ENCODE results near the gene ACAP3. TPM values are rescaled to one million over a fixed set of nuclear protein-coding genes. Genes with fewer than 3 reads are reported as not detected.

The ACAP3 gene
- total and polyA plus RNA-seq, 2 donors (not counting 3 experiments of a cell fraction or from before 2014, with no cell fraction given) = 27.8 to 39.0 TPM

- Histone ChIP-seq H3K9me1 (replicated peaks; ENCODE audit: control insufficient read depth, extremely low read depth, insufficient read depth, low read length) (no peaks in the 10 kb centered on the region), H3K4me3 (replicated peaks in 1 of 3; ENCODE audit: insufficient read depth in 1 of 3, low read depth in 1 of 3, low read length in 3 of 3) (peak within 1 kb of the TSS; percentile 47 to 72 (median 64)), H3K9me3 (replicated peaks; ENCODE audit: control insufficient read depth, insufficient read depth, low read length) (no peaks in the 10 kb centered on the region), H3K4me1 (ENCODE audit: control insufficient read depth, extremely low read depth, insufficient read depth, low read length) (peaks cover 24% of the 10 kb centered on the region), H3K4me2 (ENCODE audit: insufficient read depth, low read length) (peak within 1 kb of the TSS; percentile 71), H3K27ac (ENCODE audit: insufficient read depth, low read depth, low read length) (peak within 1 kb of the TSS; percentile 69), H3K79me2 (ENCODE audit: control insufficient read depth, insufficient read depth, low read length) (peaks cover 39% of the 10 kb centered on the region), H3K27me3 (ENCODE audit: control insufficient read depth in 2 of 2, insufficient read depth in 2 of 2, low read length in 2 of 2) (no peaks in the 10 kb centered on the region), H4K20me1 (replicated peaks; ENCODE audit: control insufficient read depth, extremely low read depth, insufficient read depth, low read length) (no peaks in the 10 kb centered on the region), H3K9ac (replicated peaks; ENCODE audit: extremely low read depth, insufficient read depth, low read length) (peak within 1 kb of the TSS; percentile 90), H2AFZ (ENCODE audit: low read depth, low read length) (peak within 1 kb of the TSS; percentile 89), H3K36me3 (ENCODE audit: control insufficient read depth in 2 of 2, extremely low read depth in 1 of 2, insufficient read depth in 2 of 2, low read length in 2 of 2) (no peaks in the 10 kb centered on the region)
- dilution Hi-C loops (cut with MboI; ENCODE audit: extremely low pct_ligation_motif_present, low sequenced_read_pairs) = no loop called here
- CTCF ChIA-PET = interaction anchor here (0.6 to 2.1 kb wide), 9 partner anchors 8 to 255 kb away, joined by 3 to 11 read pairs (median 3); no protein-coding TSS in a partner anchor
- peak; percentile 84 for DNase-seq (ENCODE audit: low read depth, low spot score)
- BruUV-seq (replicated peaks) = no TSS peak
- intact Hi-C loops (cut with micrococcal nuclease) = loop anchor here (1.0 to 5.0 kb wide), 5 partner anchors 17 to 261 kb away; partner anchors contain the start of genes C1QTNF12, ISG15 and PUSL1
- peak; percentile 78 for FAIRE-seq
- POLR2A ChIA-PET = interaction anchor here (0.6 kb wide), 2 partner anchors 69 to 342 kb away, joined by 3 to 5 read pairs; partner anchors contain the start of gene MIB2
- TF ChIP-seq POLR2A (IDR thresholded peaks at IDR 0.05; ENCODE audit: low read depth, low read length) = peak; percentile 84
- no peak for TF ChIP-seq GATA2 (IDR thresholded peaks at IDR 0.05; ENCODE audit: insufficient read depth, insufficient read length, low read depth, low read length)
- TF ChIP-seq MAX (IDR thresholded peaks at IDR 0.05; ENCODE audit: insufficient read depth, insufficient read length) = no peak
- no peak for TF ChIP-seq JUN (IDR thresholded peaks at IDR 0.05; ENCODE audit: borderline replicate concordance, insufficient read depth, insufficient read length, low read depth)
- TF ChIP-seq, protein P1, sequence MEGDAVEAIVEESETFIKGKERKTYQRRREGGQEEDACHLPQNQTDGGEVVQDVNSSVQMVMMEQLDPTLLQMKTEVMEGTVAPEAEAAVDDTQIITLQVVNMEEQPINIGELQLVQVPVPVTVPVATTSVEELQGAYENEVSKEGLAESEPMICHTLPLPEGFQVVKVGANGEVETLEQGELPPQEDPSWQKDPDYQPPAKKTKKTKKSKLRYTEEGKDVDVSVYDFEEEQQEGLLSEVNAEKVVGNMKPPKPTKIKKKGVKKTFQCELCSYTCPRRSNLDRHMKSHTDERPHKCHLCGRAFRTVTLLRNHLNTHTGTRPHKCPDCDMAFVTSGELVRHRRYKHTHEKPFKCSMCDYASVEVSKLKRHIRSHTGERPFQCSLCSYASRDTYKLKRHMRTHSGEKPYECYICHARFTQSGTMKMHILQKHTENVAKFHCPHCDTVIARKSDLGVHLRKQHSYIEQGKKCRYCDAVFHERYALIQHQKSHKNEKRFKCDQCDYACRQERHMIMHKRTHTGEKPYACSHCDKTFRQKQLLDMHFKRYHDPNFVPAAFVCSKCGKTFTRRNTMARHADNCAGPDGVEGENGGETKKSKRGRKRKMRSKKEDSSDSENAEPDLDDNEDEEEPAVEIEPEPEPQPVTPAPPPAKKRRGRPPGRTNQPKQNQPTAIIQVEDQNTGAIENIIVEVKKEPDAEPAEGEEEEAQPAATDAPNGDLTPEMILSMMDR (IDR thresholded peaks at IDR 0.05; ENCODE audit: extremely low read depth in 1 of 2, insufficient read depth in 1 of 2, low read depth in 1 of 2, low read length in 2 of 2) = peak in 1 of 2 donors; percentile 3
- peak; percentile 96 for TF ChIP-seq POLR2AphosphoS5 (IDR thresholded peaks at IDR 0.05; ENCODE audit: insufficient read depth, low read depth, low read length)
- TF ChIP-seq MYC (IDR thresholded peaks at IDR 0.05; ENCODE audit: low read depth, low read length) = no peak
- TF ChIP-seq FOS (IDR thresholded peaks at IDR 0.05; ENCODE audit: borderline replicate concordance, insufficient read depth, low read length) = no peak
- no peak for TF ChIP-seq EZH2 (IDR thresholded peaks at IDR 0.05; ENCODE audit: borderline replicate concordance, low read depth, low read length, severe bottlenecking)
Measured at GRCh38 chr1:1273512-1274298, 34.0 kb downstream of the ACAP3 start, which contains the start of gene UBE2J2. TSS of gene UBE2J2 (minus strand) at chr1:1273854. CDS start at chr1:1267992, 5,862 bp downstream.

All from endothelial cell of umbilical vein (primary cell).